Panc1 (cell line): Measurements from ENCODE around the gene ANKRD10.

ENCODE experiments used
- SIN3A ChIP-seq: IDR thresholded peaks from 2 replicates; pipeline ENCODE4 v1.6.1; 2012; ENCODE audit warnings: low read depth, mild to moderate bottlenecking, low read length, moderate library complexity, borderline replicate concordance; ENCODE audit not compliant: insufficient read depth
- TCF7L2 ChIP-seq: IDR thresholded peaks from 2 replicates; pipeline ENCODE4 v1.6.1; 2011; ENCODE audit warnings: mild to moderate bottlenecking, low read depth, low read length, inconsistent platforms
- TF ChIP-seq, protein P1 (sequence below): fragments of 450-650 bp; IDR thresholded peaks from 2 replicates; pipeline ENCODE4 v1.5.1; 2017; ENCODE audit warnings: mild to moderate bottlenecking
- TF ChIP-seq, protein P2 (sequence below), 2 experiments: IDR thresholded peaks; 2 replicates each; pipeline ENCODE4 v1.6.1; 2011 to 2012; ENCODE audit warnings: low read depth in 2 of 2, control low read depth in 1 of 2, low read length in 1 of 2, mild to moderate bottlenecking in 1 of 2, moderate library complexity in 1 of 2; ENCODE audit not compliant: insufficient read depth in 1 of 2

DNA sequence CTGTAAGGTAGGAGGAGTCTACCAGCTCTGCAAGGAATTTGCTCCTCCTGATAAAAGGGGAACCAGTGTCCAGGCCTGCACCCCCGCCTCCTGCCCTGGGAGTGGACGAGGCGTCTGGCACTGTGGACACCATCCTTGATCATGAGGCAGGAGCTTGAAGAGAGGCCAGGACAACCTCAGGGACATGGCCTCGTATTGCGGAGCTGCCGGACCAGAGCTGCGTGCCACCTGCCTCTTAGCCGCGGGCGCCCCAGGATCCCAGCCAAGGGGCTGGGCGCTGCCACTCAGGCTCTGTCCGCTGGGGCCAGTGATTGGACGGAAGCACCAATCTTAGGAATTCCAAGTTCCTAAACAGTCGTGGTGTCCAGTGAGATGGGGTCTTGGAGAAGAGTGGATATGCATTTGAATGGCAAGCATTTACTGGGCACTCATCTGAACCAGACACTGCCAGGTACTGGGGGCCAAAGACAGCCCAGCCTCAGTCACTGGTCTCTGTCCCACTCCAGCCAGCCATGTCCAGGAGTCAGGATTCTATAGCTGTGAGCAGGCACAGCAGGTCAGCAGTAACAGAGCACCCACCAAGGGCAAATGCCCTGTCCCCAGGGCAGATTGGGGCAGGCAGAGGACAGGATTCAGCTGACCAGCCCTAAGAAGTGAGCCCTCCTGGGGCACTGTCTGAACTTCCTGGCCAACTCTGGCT is 39.1 kb upstream of the ANKRD10 start:
- TF ChIP-seq, protein P1, sequence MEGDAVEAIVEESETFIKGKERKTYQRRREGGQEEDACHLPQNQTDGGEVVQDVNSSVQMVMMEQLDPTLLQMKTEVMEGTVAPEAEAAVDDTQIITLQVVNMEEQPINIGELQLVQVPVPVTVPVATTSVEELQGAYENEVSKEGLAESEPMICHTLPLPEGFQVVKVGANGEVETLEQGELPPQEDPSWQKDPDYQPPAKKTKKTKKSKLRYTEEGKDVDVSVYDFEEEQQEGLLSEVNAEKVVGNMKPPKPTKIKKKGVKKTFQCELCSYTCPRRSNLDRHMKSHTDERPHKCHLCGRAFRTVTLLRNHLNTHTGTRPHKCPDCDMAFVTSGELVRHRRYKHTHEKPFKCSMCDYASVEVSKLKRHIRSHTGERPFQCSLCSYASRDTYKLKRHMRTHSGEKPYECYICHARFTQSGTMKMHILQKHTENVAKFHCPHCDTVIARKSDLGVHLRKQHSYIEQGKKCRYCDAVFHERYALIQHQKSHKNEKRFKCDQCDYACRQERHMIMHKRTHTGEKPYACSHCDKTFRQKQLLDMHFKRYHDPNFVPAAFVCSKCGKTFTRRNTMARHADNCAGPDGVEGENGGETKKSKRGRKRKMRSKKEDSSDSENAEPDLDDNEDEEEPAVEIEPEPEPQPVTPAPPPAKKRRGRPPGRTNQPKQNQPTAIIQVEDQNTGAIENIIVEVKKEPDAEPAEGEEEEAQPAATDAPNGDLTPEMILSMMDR = no peak
- TF ChIP-seq TCF7L2 (no peak), SIN3A (no peak)
- TF ChIP-seq, protein P2, sequence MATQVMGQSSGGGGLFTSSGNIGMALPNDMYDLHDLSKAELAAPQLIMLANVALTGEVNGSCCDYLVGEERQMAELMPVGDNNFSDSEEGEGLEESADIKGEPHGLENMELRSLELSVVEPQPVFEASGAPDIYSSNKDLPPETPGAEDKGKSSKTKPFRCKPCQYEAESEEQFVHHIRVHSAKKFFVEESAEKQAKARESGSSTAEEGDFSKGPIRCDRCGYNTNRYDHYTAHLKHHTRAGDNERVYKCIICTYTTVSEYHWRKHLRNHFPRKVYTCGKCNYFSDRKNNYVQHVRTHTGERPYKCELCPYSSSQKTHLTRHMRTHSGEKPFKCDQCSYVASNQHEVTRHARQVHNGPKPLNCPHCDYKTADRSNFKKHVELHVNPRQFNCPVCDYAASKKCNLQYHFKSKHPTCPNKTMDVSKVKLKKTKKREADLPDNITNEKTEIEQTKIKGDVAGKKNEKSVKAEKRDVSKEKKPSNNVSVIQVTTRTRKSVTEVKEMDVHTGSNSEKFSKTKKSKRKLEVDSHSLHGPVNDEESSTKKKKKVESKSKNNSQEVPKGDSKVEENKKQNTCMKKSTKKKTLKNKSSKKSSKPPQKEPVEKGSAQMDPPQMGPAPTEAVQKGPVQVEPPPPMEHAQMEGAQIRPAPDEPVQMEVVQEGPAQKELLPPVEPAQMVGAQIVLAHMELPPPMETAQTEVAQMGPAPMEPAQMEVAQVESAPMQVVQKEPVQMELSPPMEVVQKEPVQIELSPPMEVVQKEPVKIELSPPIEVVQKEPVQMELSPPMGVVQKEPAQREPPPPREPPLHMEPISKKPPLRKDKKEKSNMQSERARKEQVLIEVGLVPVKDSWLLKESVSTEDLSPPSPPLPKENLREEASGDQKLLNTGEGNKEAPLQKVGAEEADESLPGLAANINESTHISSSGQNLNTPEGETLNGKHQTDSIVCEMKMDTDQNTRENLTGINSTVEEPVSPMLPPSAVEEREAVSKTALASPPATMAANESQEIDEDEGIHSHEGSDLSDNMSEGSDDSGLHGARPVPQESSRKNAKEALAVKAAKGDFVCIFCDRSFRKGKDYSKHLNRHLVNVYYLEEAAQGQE (IDR thresholded peaks at IDR 0.05; ENCODE audit: insufficient read depth in 1 of 2, low read depth in 2 of 2, low read length in 1 of 2) = no peak
